ENCODE results near the gene MAJIN. TPM values are rescaled to one million over a fixed set of nuclear protein-coding genes. Genes with fewer than 3 reads are reported as not detected.

Gene MAJIN
- total and polyA plus RNA-seq, 2 experiments from 2014 or later: not detected

- Histone ChIP-seq H3K27me3 (replicated peaks; ENCODE audit: insufficient read depth) (no peaks in the 10 kb centered on the region), H3F3A (ENCODE audit: insufficient read depth) (no peaks in the 10 kb centered on the region), H3K9me3 (ENCODE audit: low read depth) (no peaks in the 10 kb centered on the region), H3K4me1 (ENCODE audit: insufficient read depth) (no peaks in the 10 kb centered on the region), H3K79me2 (ENCODE audit: insufficient read depth) (no peaks in the 10 kb centered on the region), H3K9ac (no peak overlapping the region), H2AFZ (no peak overlapping the region), H3K4me3 (no peak overlapping the region), H3K4me2 (ENCODE audit: unreplicated experiment) (no peak overlapping the region), H4K20me1 (ENCODE audit: insufficient read depth) (no peaks in the 10 kb centered on the region), H3K36me3 (ENCODE audit: low read depth) (peaks cover 24% of the 10 kb centered on the region), H3K9me2 (ENCODE audit: insufficient read depth) (no peaks in the 10 kb centered on the region), H3K27ac (no peak overlapping the region)
- TF ChIP-seq EZH2 (IDR thresholded peaks at IDR 0.05; ENCODE audit: insufficient read depth, poor library complexity, severe bottlenecking): no peak
- TF ChIP-seq EZH2phosphoT487 (IDR thresholded peaks at IDR 0.05; ENCODE audit: insufficient read depth, low read depth): no peak
- WGBS, 2 experiments (ENCODE audit: low coverage in 1 of 2, low lambda C conversion rate in 2 of 2, missing lambda C conversion rate in 2 of 2): 92 to 93% methylated on average over 7 of the region's 7 CpGs
- no peak for DNase-seq
- in situ Hi-C loops (cut with MboI): no loop called here
Observed at GRCh38 chr11:64931290-64931689, 40.6 kb downstream of the MAJIN start.

DNA sequence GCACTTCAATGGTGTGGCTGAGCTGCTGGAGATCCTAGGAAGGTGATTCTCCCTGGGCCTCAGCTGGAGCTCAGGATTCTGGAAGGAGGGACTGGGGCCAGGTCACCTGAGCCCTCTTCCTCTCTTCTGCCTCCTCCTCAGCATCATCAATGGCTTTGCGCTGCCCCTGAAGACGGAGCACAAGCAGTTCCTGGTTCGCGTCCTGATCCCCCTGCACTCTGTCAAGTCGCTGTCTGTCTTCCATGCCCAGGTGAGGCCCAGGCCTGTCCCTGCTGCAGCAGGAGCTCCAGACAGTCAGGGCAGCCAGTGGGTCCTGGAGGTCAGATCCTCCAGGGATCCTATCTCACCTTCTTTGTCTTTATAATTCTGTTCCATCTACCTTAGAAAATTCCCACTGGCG, 41.6 kb downstream of the MAJIN start:
- no peaks in the 10 kb centered on the region for H3K4me1 ChIP-seq (ENCODE audit: insufficient read depth)
- H2AFZ ChIP-seq: no peak overlapping the region
- TF ChIP-seq EZH2 (IDR thresholded peaks at IDR 0.05; ENCODE audit: insufficient read depth, poor library complexity, severe bottlenecking) (no peak), EZH2phosphoT487 (IDR thresholded peaks at IDR 0.05; ENCODE audit: insufficient read depth, low read depth) (no peak)
- H3K36me3 ChIP-seq (ENCODE audit: low read depth): peaks cover 24% of the 10 kb centered on the region
- no peaks in the 10 kb centered on the region for H3K9me2 ChIP-seq (ENCODE audit: insufficient read depth)
- DNase-seq: no peak
- no peaks in the 10 kb centered on the region for H3K9me3 ChIP-seq (ENCODE audit: low read depth)
- peaks cover 9% of the 10 kb centered on the region; the same call in 1 of the 2 replicates for H3K79me2 ChIP-seq (ENCODE audit: insufficient read depth)
- WGBS, 2 experiments (ENCODE audit: low coverage in 1 of 2, low lambda C conversion rate in 2 of 2, missing lambda C conversion rate in 2 of 2): 95 to 96% methylated on average over 6 of the region's 6 CpGs
- H4K20me1 ChIP-seq (ENCODE audit: insufficient read depth): no peaks in the 10 kb centered on the region
- no peak overlapping the region for H3K4me2 ChIP-seq (ENCODE audit: unreplicated experiment)
- no peaks in the 10 kb centered on the region for H3F3A ChIP-seq (ENCODE audit: insufficient read depth)
- no peaks in the 10 kb centered on the region for H3K27me3 ChIP-seq (replicated peaks; ENCODE audit: insufficient read depth)
- H3K4me3 ChIP-seq: no peak overlapping the region
- in situ Hi-C loops (cut with MboI): no loop called here
- no peak overlapping the region for H3K27ac ChIP-seq
- no peak overlapping the region for H3K9ac ChIP-seq

DNA sequence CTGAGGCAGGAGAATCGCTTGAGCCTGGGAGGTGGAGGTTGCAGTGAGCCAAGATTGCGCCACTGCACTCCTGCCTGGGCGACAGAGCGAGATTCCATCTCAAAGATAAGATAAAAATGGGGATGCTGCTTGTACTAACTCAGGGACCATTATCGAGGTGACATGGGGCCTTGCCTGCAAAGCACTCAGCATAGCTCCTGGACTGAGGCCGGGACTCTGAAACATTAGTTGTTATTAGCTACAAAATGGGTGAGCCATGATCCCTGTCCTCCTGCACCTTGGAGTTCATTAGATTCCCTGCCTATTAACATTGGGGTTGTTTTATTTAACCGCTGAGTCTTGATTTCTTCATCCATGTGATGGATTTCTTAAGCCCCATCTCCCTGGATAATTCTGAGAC, 42.3 kb downstream of the MAJIN start:
- Histone ChIP-seq H3K9me3 (ENCODE audit: low read depth) (no peaks in the 10 kb centered on the region), H3K4me3 (no peak overlapping the region), H3F3A (ENCODE audit: insufficient read depth) (no peaks in the 10 kb centered on the region), H3K4me1 (ENCODE audit: insufficient read depth) (no peaks in the 10 kb centered on the region), H3K27ac (no peak overlapping the region), H3K9ac (no peak overlapping the region), H3K9me2 (ENCODE audit: insufficient read depth) (no peaks in the 10 kb centered on the region), H3K36me3 (ENCODE audit: low read depth) (peaks cover 24% of the 10 kb centered on the region), H3K4me2 (ENCODE audit: unreplicated experiment) (no peak overlapping the region), H3K27me3 (replicated peaks; ENCODE audit: insufficient read depth) (no peaks in the 10 kb centered on the region), H2AFZ (no peak overlapping the region), H4K20me1 (ENCODE audit: insufficient read depth) (no peaks in the 10 kb centered on the region), H3K79me2 (ENCODE audit: insufficient read depth) (peaks cover 17% of the 10 kb centered on the region; the same call in 1 of the 2 replicates)
- no peak for TF ChIP-seq EZH2 (IDR thresholded peaks at IDR 0.05; ENCODE audit: insufficient read depth, poor library complexity, severe bottlenecking)
- TF ChIP-seq EZH2phosphoT487 (IDR thresholded peaks at IDR 0.05; ENCODE audit: insufficient read depth, low read depth): no peak
- DNase-seq: no peak
- 96 to 99% methylated on average over 7 of the region's 7 CpGs for WGBS, 2 experiments (ENCODE audit: low coverage in 1 of 2, low lambda C conversion rate in 2 of 2, missing lambda C conversion rate in 2 of 2)
- in situ Hi-C loops (cut with MboI): no loop called here

DNA sequence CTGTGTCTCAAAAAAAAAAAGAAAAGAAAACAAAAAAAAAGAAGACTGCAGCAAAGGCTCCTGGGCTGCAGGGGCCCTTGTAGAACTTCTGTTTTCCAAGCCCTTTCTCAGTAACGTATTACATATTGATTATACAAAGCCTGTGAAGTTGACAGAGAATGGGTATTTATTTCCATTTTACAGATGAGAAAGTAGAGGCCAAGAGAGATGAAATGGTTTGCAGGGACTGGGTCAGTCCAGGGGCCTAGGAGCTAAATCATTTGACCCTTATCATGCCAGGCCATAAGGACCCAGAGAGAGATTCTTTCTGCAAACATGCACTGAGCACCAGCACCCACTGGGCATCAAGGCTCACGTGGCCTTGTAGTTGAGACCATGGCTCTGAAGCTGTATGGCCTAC, 43.0 kb downstream of the MAJIN start:
- Histone ChIP-seq H3K4me1 (ENCODE audit: insufficient read depth) (no peaks in the 10 kb centered on the region), H3K79me2 (ENCODE audit: insufficient read depth) (peaks cover 17% of the 10 kb centered on the region; the same call in 1 of the 2 replicates), H4K20me1 (ENCODE audit: insufficient read depth) (no peaks in the 10 kb centered on the region), H3K9ac (no peak overlapping the region), H3K9me2 (ENCODE audit: insufficient read depth) (no peaks in the 10 kb centered on the region), H2AFZ (no peak overlapping the region), H3K36me3 (ENCODE audit: low read depth) (peaks cover 24% of the 10 kb centered on the region), H3F3A (ENCODE audit: insufficient read depth) (no peaks in the 10 kb centered on the region), H3K27me3 (replicated peaks; ENCODE audit: insufficient read depth) (no peaks in the 10 kb centered on the region), H3K27ac (no peak overlapping the region), H3K4me2 (ENCODE audit: unreplicated experiment) (no peak overlapping the region), H3K4me3 (no peak overlapping the region), H3K9me3 (ENCODE audit: low read depth) (no peaks in the 10 kb centered on the region)
- in situ Hi-C loops (cut with MboI): no loop called here
- DNase-seq: no peak
- 96 to 99% methylated on average over 2 of the region's 2 CpGs for WGBS, 2 experiments (ENCODE audit: low coverage in 1 of 2, low lambda C conversion rate in 2 of 2, missing lambda C conversion rate in 2 of 2)
- TF ChIP-seq EZH2phosphoT487 (IDR thresholded peaks at IDR 0.05; ENCODE audit: insufficient read depth, low read depth): no peak
- no peak for TF ChIP-seq EZH2 (IDR thresholded peaks at IDR 0.05; ENCODE audit: insufficient read depth, poor library complexity, severe bottlenecking)

DNA sequence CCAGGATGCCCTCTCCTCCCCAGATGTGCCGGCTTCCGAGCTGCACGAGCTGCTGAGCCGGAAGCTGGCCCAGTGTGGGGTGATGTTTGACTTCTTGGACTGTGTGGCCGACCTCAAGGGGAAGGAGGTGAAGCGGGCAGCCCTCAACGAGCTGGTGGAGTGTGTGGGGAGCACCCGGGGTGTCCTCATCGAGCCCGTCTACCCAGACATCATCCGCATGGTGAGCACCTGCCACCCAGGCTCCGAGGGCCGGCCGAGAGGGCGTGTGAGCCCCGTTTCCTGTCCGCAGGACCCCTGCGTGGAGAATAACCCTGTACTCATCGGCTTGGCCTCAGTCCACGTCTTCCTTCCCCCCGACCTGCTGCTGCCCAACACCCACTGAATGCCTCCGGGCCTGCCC, 45.2 kb downstream of the MAJIN start:
- Histone ChIP-seq H3K4me3 (no peak overlapping the region), H2AFZ (no peak overlapping the region), H3K27me3 (replicated peaks; ENCODE audit: insufficient read depth) (no peaks in the 10 kb centered on the region), H4K20me1 (ENCODE audit: insufficient read depth) (no peaks in the 10 kb centered on the region), H3K36me3 (ENCODE audit: low read depth) (peaks cover 16% of the 10 kb centered on the region), H3K27ac (no peak overlapping the region), H3F3A (ENCODE audit: insufficient read depth) (no peaks in the 10 kb centered on the region), H3K4me2 (ENCODE audit: unreplicated experiment) (no peak overlapping the region), H3K79me2 (ENCODE audit: insufficient read depth) (peaks cover 17% of the 10 kb centered on the region; the same call in 1 of the 2 replicates), H3K9ac (no peak overlapping the region), H3K9me2 (ENCODE audit: insufficient read depth) (no peaks in the 10 kb centered on the region), H3K4me1 (ENCODE audit: insufficient read depth) (no peaks in the 10 kb centered on the region), H3K9me3 (ENCODE audit: low read depth) (no peaks in the 10 kb centered on the region)
- TF ChIP-seq EZH2phosphoT487 (IDR thresholded peaks at IDR 0.05; ENCODE audit: insufficient read depth, low read depth) (no peak), EZH2 (IDR thresholded peaks at IDR 0.05; ENCODE audit: insufficient read depth, poor library complexity, severe bottlenecking) (no peak)
- DNase-seq: no peak
- in situ Hi-C loops (cut with MboI): no loop called here
- WGBS, 2 experiments (ENCODE audit: low coverage in 1 of 2, low lambda C conversion rate in 2 of 2, missing lambda C conversion rate in 2 of 2): 82 to 89% methylated on average over 20 to 22 of the region's 22 CpGs
